Esophagus muscularis mucosa (tissue), 4 donors: ENCODE measurements around the gene ENOX1. TPM values are rescaled to one million over a fixed set of nuclear protein-coding genes. Genes with fewer than 3 reads are reported as not detected.

Experiments
- DNase-seq: peaks from one replicate; pipeline ENCODE4 v3.0.0-alpha.2; 2017; ENCODE audit errors: extremely low spot score
- H3K27ac ChIP-seq, 4 donors: fragments of 200-600 bp; sonication (generic); replicated peaks in 1 of 4; 1 replicate in 3 of 4; 2 replicates in 1 of 4; pipeline ENCODE4 v1.5.1; 2016 to 2019; ENCODE audit warnings: mild to moderate bottlenecking in 1 of 4
- H3K27me3 ChIP-seq, 4 donors: fragments of 200-600 bp; sonication (generic); one replicate each; pipeline versions ENCODE4 v1.5.1 to v1.6.0; 2016 to 2019
- H3K36me3 ChIP-seq, 4 donors: fragments of 200-600 bp; sonication (generic); one replicate each; pipeline ENCODE4 v1.5.1; 2016 to 2019
- H3K4me1 ChIP-seq, 4 donors: fragments of 200-600 bp; sonication (generic); one replicate each; pipeline ENCODE4 v1.5.1; 2016 to 2019
- H3K4me3 ChIP-seq, 4 donors: fragments of 200-600 bp; sonication (generic); 1 replicate in 2 of 4; 2 replicates in 2 of 4; pipeline ENCODE4 v1.5.1; 2016 to 2019; ENCODE audit warnings: mild to moderate bottlenecking in 4 of 4, moderate library complexity in 1 of 4
- H3K9me3 ChIP-seq, 4 donors: fragments of 200-600 bp; sonication (generic); 1 replicate in 3 of 4; 2 replicates in 1 of 4; pipeline ENCODE4 v1.5.1; 2016 to 2019
- CTCF ChIP-seq, 3 experiments: fragments of 200-600 bp in 2 of 3; fragments of 450-650 bp in 1 of 3; sonication (generic) in 2 of 3; IDR thresholded peaks; one replicate each; pipeline ENCODE4 v1.5.1; 2017 to 2019; ENCODE audit warnings: antibody characterized with exemption in 3 of 3, mild to moderate bottlenecking in 2 of 3, moderate library complexity in 1 of 3
- EP300 ChIP-seq: sonication (generic); formaldehyde crosslinking; IDR thresholded peaks from one replicate; pipeline ENCODE4 v1.6.1; 2017; ENCODE audit warnings: antibody characterized with exemption
- POLR2A ChIP-seq: fragments of 450-650 bp; IDR thresholded peaks from one replicate; pipeline ENCODE4 v1.6.1; 2017; ENCODE audit warnings: antibody characterized with exemption, moderate library complexity, mild to moderate bottlenecking, low read depth
- POLR2AphosphoS5 ChIP-seq, 2 donors: sonication (generic); formaldehyde crosslinking; IDR thresholded peaks; one replicate each; pipeline ENCODE4 v1.6.1; 2017; ENCODE audit warnings: antibody characterized with exemption in 2 of 2
- WGBS: methylation state at CpG from one replicate; pipeline ENCODE4 v1.1.5; 2018; 5-methylcytosine and 5-hydroxymethylcytosine counted together
- intact Hi-C: fragments of 100-400 bp; cut with DNase I; formaldehyde crosslinking; loops from one replicate; pipeline ENCODE4 v1.15.1; 2023
- total RNA-seq, 4 donors: library from RNA; depleted of rRNA; stranded (reverse); fragments of >200 nt; gene quantifications; one replicate each; pipeline versions ENCODE4 v1.1.0 to v1.2.1, GENCODE V29; 2016

The ENOX1 gene
- total RNA-seq, 4 donors from 2014 or later = 9.3 to 14.1 (median 12.4) TPM

- peaks cover 14 to 30% (median 21%) of the 10 kb centered on the region in 4 donors for H3K4me1 ChIP-seq
- TF ChIP-seq CTCF (IDR thresholded peaks at IDR 0.05) (no peak), POLR2AphosphoS5 (IDR thresholded peaks at IDR 0.05) (no peak)
- no peak overlapping the region for H3K4me3 ChIP-seq
- H3K27me3 ChIP-seq = no peaks in the 10 kb centered on the region
- no peaks in the 10 kb centered on the region for H3K36me3 ChIP-seq
- peak overlapping the region; percentile 28 to 53 (median 39) for H3K27ac ChIP-seq
- WGBS = 37% methylated on average over 4 of the region's 4 CpGs
- no peaks in the 10 kb centered on the region for H3K9me3 ChIP-seq
- DNase-seq = peak; percentile 34
- intact Hi-C loops = no loop called here
These were observed 511.9 kb downstream of the ENOX1 start for GRCh38 chr13:43274881-43275280.

- intact Hi-C loops = no loop called here
- H3K27ac ChIP-seq = peak overlapping the region in 2 of 4 donors; percentile 23 to 28
- no peak for TF ChIP-seq POLR2AphosphoS5 (IDR thresholded peaks at IDR 0.05)
- no peak for TF ChIP-seq EP300
- no peak for TF ChIP-seq POLR2A
- no peak for TF ChIP-seq CTCF (IDR thresholded peaks at IDR 0.05)
- peak; percentile 50 for DNase-seq
- no peaks in the 10 kb centered on the region for H3K36me3 ChIP-seq
- H3K4me3 ChIP-seq = no peak overlapping the region
- no peaks in the 10 kb centered on the region for H3K9me3 ChIP-seq
- H3K27me3 ChIP-seq = no peaks in the 10 kb centered on the region
- WGBS = 98% methylated on average over 2 of the region's 2 CpGs
- peaks cover 20 to 44% (median 35%) of the 10 kb centered on the region in 4 donors for H3K4me1 ChIP-seq
These were observed 513.4 kb downstream of the ENOX1 start for GRCh38 chr13:43273362-43273761.

GRCh38 chr13:43272851-43273250, 513.9 kb downstream of the ENOX1 start:
- TF ChIP-seq CTCF (IDR thresholded peaks at IDR 0.05) = no peak
- no peak for TF ChIP-seq POLR2AphosphoS5 (IDR thresholded peaks at IDR 0.05)
- no peak for TF ChIP-seq POLR2A
- TF ChIP-seq EP300 = no peak
- DNase-seq = peak; percentile 34
- peak overlapping the region in 2 of 4 donors; percentile 23 to 28 for H3K27ac ChIP-seq
- H3K36me3 ChIP-seq = no peaks in the 10 kb centered on the region
- intact Hi-C loops = no loop called here
- peaks cover 21 to 44% (median 37%) of the 10 kb centered on the region in 4 donors for H3K4me1 ChIP-seq
- H3K27me3 ChIP-seq = no peaks in the 10 kb centered on the region
- 87% methylated on average over 5 of the region's 5 CpGs for WGBS
- no peak overlapping the region for H3K4me3 ChIP-seq
- no peaks in the 10 kb centered on the region for H3K9me3 ChIP-seq

GRCh38 chr13:43271152-43271551, 515.6 kb downstream of the ENOX1 start:
- no peak for DNase-seq
- H3K27me3 ChIP-seq = no peaks in the 10 kb centered on the region
- TF ChIP-seq POLR2A (no peak), CTCF (IDR thresholded peaks at IDR 0.05) (no peak), POLR2AphosphoS5 (IDR thresholded peaks at IDR 0.05) (no peak), EP300 (no peak)
- H3K4me1 ChIP-seq = peaks cover 23 to 44% (median 37%) of the 10 kb centered on the region in 4 donors
- intact Hi-C loops = no loop called here
- H3K36me3 ChIP-seq = no peaks in the 10 kb centered on the region
- H3K4me3 ChIP-seq = no peak overlapping the region
- H3K27ac ChIP-seq = peak overlapping the region; percentile 66 to 79 (median 75)
- no peaks in the 10 kb centered on the region for H3K9me3 ChIP-seq
- WGBS = 96% methylated on average over 2 of the region's 2 CpGs

- H3K9me3 ChIP-seq = no peaks in the 10 kb centered on the region
- intact Hi-C loops = no loop called here
- 73% methylated on average over 4 of the region's 4 CpGs for WGBS
These were observed 516.5 kb downstream of the ENOX1 start for GRCh38 chr13:43270130-43270830.

More at GRCh38 chr13:43270130-43270830, 516.5 kb downstream of the ENOX1 start:
- Histone ChIP-seq H3K27me3 (no peaks in the 10 kb centered on the region), H3K36me3 (no peaks in the 10 kb centered on the region), H3K27ac (peak overlapping the region; percentile 66 to 79 (median 75)), H3K4me1 (peaks cover 23 to 39% (median 36%) of the 10 kb centered on the region in 4 donors), H3K4me3 (no peak overlapping the region)
- TF ChIP-seq CTCF (IDR thresholded peaks at IDR 0.05) = no peak
- no peak for TF ChIP-seq POLR2AphosphoS5 (IDR thresholded peaks at IDR 0.05)
- no peak for TF ChIP-seq POLR2A
- TF ChIP-seq EP300 = no peak
- DNase-seq = peak; percentile 90
